HCT116 (cell line): ENCODE results near the gene CACNA1S. TPM values are rescaled to one million over a fixed set of nuclear protein-coding genes. Genes with fewer than 3 reads are reported as not detected.

Experiments
- ATAC-seq: fragments of 200-7000 bp; cut with Tn5 transposase; 2 replicates; pipeline ENCODE4 v1.9.1; 2020; ENCODE audit warnings: mild to moderate bottlenecking, moderate library complexity
- BruUV-seq: library from RNA; stranded (reverse); fragments of 400-500 nt; replicated peaks from 2 replicates; lab custom pipeline; 2021; lab: Mats Ljungman, UMichigan
- CTCF ChIA-PET: fragments of 300-600 bp; sonication (Branson Sonifier 250); formaldehyde crosslinking; loops from one replicate; lab custom pipeline; 2021; ENCODE audit warnings: antibody characterized with exemption; lab: Charles Lee
- POLR2A ChIA-PET: fragments of 300-600, 350-600 bp; sonication (Branson Sonifier 250); formaldehyde crosslinking; loops from one replicate; lab custom pipeline; 2021; ENCODE audit warnings: antibody characterized with exemption; lab: Charles Lee
- RAD21 ChIA-PET, 2 experiments: fragments of 300-600 bp; sonication (Branson Sonifier 250); formaldehyde crosslinking; loops; one replicate each; lab custom pipeline; 2023; ENCODE audit warnings: low total read pairs in 2 of 2; ENCODE audit not compliant: uncharacterized antibody in 2 of 2, unreplicated experiment in 2 of 2, low non-redundant PET in 1 of 2; lab: Charles Lee
- DNase-seq: peaks from one replicate; pipeline ENCODE4 v3.0.0-alpha.2; 2010; ENCODE audit warnings: low read depth, low spot score
- H2AFZ ChIP-seq: fragments of 200-600 bp; shearing (Covaris generic), sonication (generic); 2 replicates; pipeline ENCODE4 v1.6.1; 2017; ENCODE audit warnings: low read depth, mixed run types, mixed read lengths, antibody characterized with exemption, low read length; ENCODE audit not compliant: poor library complexity, severe bottlenecking
- H3K27ac ChIP-seq: 2 replicates; pipeline ENCODE4 v1.5.1; 2012; ENCODE audit warnings: low read depth, low read length
- H3K27me3 ChIP-seq: fragments of 200-600 bp; sonication (generic); 2 replicates; pipeline ENCODE4 v1.6.1; 2016; ENCODE audit warnings: mixed run types, low read length, mixed read lengths; ENCODE audit not compliant: insufficient read depth
- H3K36me3 ChIP-seq, 2 experiments: fragments of 200-500 bp in 1 of 2; fragments of 200-600 bp in 1 of 2; sonication (Bioruptor generic) in 1 of 2; sonication (generic) in 1 of 2; 2 replicates each; pipeline versions ENCODE4 v1.5.1 to v1.6.1; 2014 to 2016; ENCODE audit warnings: low read length in 2 of 2, inconsistent platforms in 1 of 2, mixed read lengths in 1 of 2, mixed run types in 1 of 2; ENCODE audit not compliant: insufficient read depth in 2 of 2, control insufficient read depth in 1 of 2
- H3K4me1 ChIP-seq, 2 experiments: fragments of 200-600 bp in 1 of 2; sonication (generic) in 1 of 2; 2 replicates each; pipeline versions ENCODE4 v1.5.1 to v1.6.1; 2012 to 2017; ENCODE audit warnings: low read length in 2 of 2, inconsistent platforms in 1 of 2, mild to moderate bottlenecking in 1 of 2, mixed read lengths in 1 of 2, mixed run types in 1 of 2, moderate library complexity in 1 of 2; ENCODE audit not compliant: insufficient read depth in 2 of 2, control insufficient read depth in 1 of 2
- H3K4me2 ChIP-seq: fragments of 200-600 bp; sonication (generic); 2 replicates; pipeline ENCODE4 v1.6.1; 2017; ENCODE audit warnings: mixed run types, low read length, mixed read lengths
- H3K4me3 ChIP-seq, 2 experiments: fragments of 200-600 bp in 1 of 2; sonication (generic) in 1 of 2; replicated peaks in 1 of 2; 2 replicates each; pipeline ENCODE4 v1.5.1; 2011 to 2016; ENCODE audit warnings: low read length in 2 of 2, control low read depth in 1 of 2, low read depth in 1 of 2, mild to moderate bottlenecking in 1 of 2, mixed read lengths in 1 of 2, mixed run types in 1 of 2
- H3K79me2 ChIP-seq: fragments of 200-600 bp; sonication (generic); 2 replicates; pipeline ENCODE4 v1.6.1; 2017; ENCODE audit warnings: mild to moderate bottlenecking, mixed run types, low read length, moderate library complexity, mixed read lengths; ENCODE audit not compliant: insufficient read depth
- H3K9ac ChIP-seq: fragments of 200-600 bp; sonication (generic); 2 replicates; pipeline ENCODE4 v1.6.1; 2016; ENCODE audit warnings: low read length, mixed read lengths
- H3K9me2 ChIP-seq: fragments of 200-600 bp; sonication (generic), shearing (Covaris generic); 2 replicates; pipeline ENCODE4 v1.6.1; 2017; ENCODE audit warnings: mixed run types, mild to moderate bottlenecking, moderate library complexity; ENCODE audit not compliant: insufficient read depth
- H3K9me3 ChIP-seq, 2 experiments: fragments of 200-500 bp in 1 of 2; fragments of 200-600 bp in 1 of 2; sonication (Bioruptor generic) in 1 of 2; sonication (generic) in 1 of 2; 2 replicates each; pipeline ENCODE4 v1.6.1; 2014 to 2017; ENCODE audit warnings: low read length in 2 of 2, mixed read lengths in 2 of 2, inconsistent platforms in 1 of 2, low read depth in 1 of 2, mild to moderate bottlenecking in 1 of 2, mixed run types in 1 of 2, moderate library complexity in 1 of 2; ENCODE audit not compliant: control insufficient read depth in 1 of 2, insufficient read depth in 1 of 2
- H4K20me1 ChIP-seq: fragments of 200-600 bp; sonication (generic), shearing (Covaris generic); 2 replicates; pipeline ENCODE4 v1.6.1; 2017; ENCODE audit warnings: mixed run types, mild to moderate bottlenecking, moderate library complexity; ENCODE audit not compliant: insufficient read depth
- ATF3 ChIP-seq: IDR thresholded peaks from 2 replicates; pipeline ENCODE4 v1.6.1; 2012
- CBX3 ChIP-seq: IDR thresholded peaks from 2 replicates; pipeline ENCODE4 v1.6.1; 2012; ENCODE audit warnings: low read depth
- CEBPB ChIP-seq: IDR thresholded peaks from 2 replicates; pipeline ENCODE4 v1.6.1; 2012; ENCODE audit warnings: low read depth
- EGR1 ChIP-seq: IDR thresholded peaks from 2 replicates; pipeline ENCODE4 v1.6.1; 2012; ENCODE audit warnings: low read depth
- ELF1 ChIP-seq: IDR thresholded peaks from 2 replicates; pipeline ENCODE4 v1.6.1; 2012; ENCODE audit warnings: low read depth, borderline replicate concordance
- EZH2phosphoT487 ChIP-seq: fragments of 200-600 bp; IDR thresholded peaks from 2 replicates; pipeline ENCODE4 v1.6.1; 2018; ENCODE audit warnings: antibody characterized with exemption, borderline replicate concordance
- JUND ChIP-seq: IDR thresholded peaks from 2 replicates; pipeline ENCODE4 v1.6.1; 2012
- POLR2A ChIP-seq: IDR thresholded peaks from 2 replicates; pipeline ENCODE4 v1.7.0; 2011; ENCODE audit warnings: borderline replicate concordance; ENCODE audit not compliant: insufficient read depth, insufficient read length; ENCODE audit errors: extremely low read depth
- POLR2AphosphoS5 ChIP-seq: IDR thresholded peaks from 2 replicates; pipeline ENCODE4 v1.6.1; 2011; ENCODE audit warnings: mild to moderate bottlenecking, low read depth, low read length, moderate library complexity
- RAD21 ChIP-seq: IDR thresholded peaks from 2 replicates; pipeline ENCODE4 v1.6.1; 2012; ENCODE audit warnings: low read depth, mild to moderate bottlenecking
- SIN3A ChIP-seq: IDR thresholded peaks from 2 replicates; pipeline ENCODE4 v1.6.1; 2012; ENCODE audit warnings: low read depth
- SP1 ChIP-seq: IDR thresholded peaks from 2 replicates; pipeline ENCODE4 v1.6.1; 2012; ENCODE audit warnings: low read depth
- YY1 ChIP-seq: IDR thresholded peaks from 2 replicates; pipeline ENCODE4 v1.6.1; 2011; ENCODE audit warnings: low read length, low read depth, moderate library complexity, mild to moderate bottlenecking; ENCODE audit not compliant: insufficient replicate concordance; ENCODE audit errors: extremely low read depth
- ZFX ChIP-seq: fragments of 450-650 bp; IDR thresholded peaks from 2 replicates; pipeline ENCODE4 v1.6.1; 2017
- ZNF274 ChIP-seq: fragments of 200-500 bp; sonication (Bioruptor generic); IDR thresholded peaks from 2 replicates; pipeline ENCODE4 v1.6.1; 2014; ENCODE audit warnings: mild to moderate bottlenecking, low read depth, low read length, inconsistent platforms
- intact Hi-C: fragments of 100-400 bp; cut with micrococcal nuclease; formaldehyde crosslinking; loops from 2 replicates; pipeline ENCODE4 v1.10.0; 2022
- total RNA-seq: library from RNA; stranded (reverse); gene quantifications from one replicate; pipeline ENCODE4 v1.2.1, GENCODE V29; 2021; ENCODE audit not compliant: unreplicated experiment
- TF ChIP-seq, protein P1 (sequence below): IDR thresholded peaks from 2 replicates; pipeline ENCODE4 v1.6.1; 2011; ENCODE audit warnings: mild to moderate bottlenecking, low read length, moderate library complexity; ENCODE audit not compliant: insufficient replicate concordance; ENCODE audit errors: extremely low read depth
- TF ChIP-seq, protein P2 (sequence below), 3 experiments: fragments of 200-600 bp in 1 of 3; sonication (generic) in 1 of 3; IDR thresholded peaks in 2 of 3; conservative IDR thresholded peaks in 1 of 3; 2 replicates each; pipeline ENCODE4 v1.5.1; 2012 to 2017; ENCODE audit warnings: low read depth in 2 of 3, low read length in 2 of 3, antibody characterized with exemption in 1 of 3, borderline replicate concordance in 1 of 3, control low read depth in 1 of 3, mild to moderate bottlenecking in 1 of 3, mixed read lengths in 1 of 3, mixed run types in 1 of 3, moderate library complexity in 1 of 3; ENCODE audit not compliant: insufficient read depth in 1 of 3

Gene CACNA1S
- total RNA-seq, 1 experiment from 2014 or later = not detected

DNA sequence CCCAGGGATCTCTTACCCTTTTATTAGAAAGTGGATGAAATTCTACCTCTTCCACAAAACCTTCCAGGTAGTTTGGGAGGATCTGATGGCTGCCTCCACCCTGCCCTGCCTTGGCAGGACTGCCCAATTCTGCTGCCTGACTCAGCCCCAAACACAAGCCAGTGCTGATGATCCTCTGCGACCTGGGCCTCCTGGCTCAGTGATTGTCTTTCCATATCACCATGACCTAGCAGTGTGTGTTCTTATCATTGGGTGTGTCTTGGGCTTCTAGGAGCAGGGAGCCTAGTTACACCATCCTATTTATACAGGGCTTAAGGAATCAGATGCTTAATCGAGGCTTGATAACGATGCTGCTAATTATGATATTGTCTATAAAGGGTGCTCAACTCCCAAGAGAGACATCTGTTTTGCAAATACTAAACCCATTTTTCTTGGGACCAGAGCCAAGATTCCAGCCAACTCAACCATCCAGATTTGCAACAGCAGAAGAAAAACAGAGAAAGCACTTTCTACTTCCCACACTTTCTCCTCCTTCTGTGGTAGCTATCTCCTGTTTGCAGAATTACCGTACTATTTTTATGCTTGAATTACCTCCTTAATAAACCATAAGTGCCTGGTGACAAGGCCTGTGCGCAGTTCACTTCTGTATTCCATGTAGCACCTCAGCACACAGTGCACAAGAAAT is 52.2 kb downstream of the CACNA1S start:
- ChIA-PET RAD21 (no interaction called here), POLR2A (no interaction called here), CTCF (no interaction called here)
- H3K27ac ChIP-seq = no peak overlapping the region
- no peaks in the 10 kb centered on the region for H3K9me2 ChIP-seq
- no peak overlapping the region for H3K9ac ChIP-seq
- DNase-seq (no peak), ATAC-seq (no peak)
- intact Hi-C loops = no loop called here
- no peaks in the 10 kb centered on the region for H4K20me1 ChIP-seq
- no peaks in the 10 kb centered on the region for H3K79me2 ChIP-seq
- TF ChIP-seq ATF3 (no peak), POLR2AphosphoS5 (no peak)
- no peaks in the 10 kb centered on the region for H3K4me1 ChIP-seq
- 0 out of 2 replicates have a peak, but pooled peaks cover 5% of the 10 kb centered on the region for H3K27me3 ChIP-seq
- no peak overlapping the region for H3K4me2 ChIP-seq
- no peaks in the 10 kb centered on the region for H3K36me3 ChIP-seq
- no peak overlapping the region for H2AFZ ChIP-seq
- H3K4me3 ChIP-seq = no peak overlapping the region
- no TSS peak for BruUV-seq
- H3K9me3 ChIP-seq = no peaks in the 10 kb centered on the region

GRCh38 chr1:201059401-201059800 is 52.8 kb downstream of the CACNA1S start:
- H2AFZ ChIP-seq = no peak overlapping the region
- intact Hi-C loops = no loop called here
- ChIA-PET RAD21 (no interaction called here), CTCF (no interaction called here), POLR2A (no interaction called here)
- no peak overlapping the region for H3K4me2 ChIP-seq
- no TSS peak for BruUV-seq
- no peaks in the 10 kb centered on the region for H3K79me2 ChIP-seq
- no peaks in the 10 kb centered on the region for H3K9me3 ChIP-seq
- no peak for DNase-seq
- H3K9me2 ChIP-seq = no peaks in the 10 kb centered on the region
- H4K20me1 ChIP-seq = no peaks in the 10 kb centered on the region
- no peaks in the 10 kb centered on the region for H3K36me3 ChIP-seq
- H3K27me3 ChIP-seq = 0 out of 2 replicates have a peak, but pooled peaks cover 5% of the 10 kb centered on the region
- no peaks in the 10 kb centered on the region for H3K4me1 ChIP-seq
- H3K9ac ChIP-seq = no peak overlapping the region
- ATAC-seq = no peak
- H3K27ac ChIP-seq = no peak overlapping the region
- H3K4me3 ChIP-seq = no peak overlapping the region
- no peak for TF ChIP-seq EZH2phosphoT487
- no peak for TF ChIP-seq EGR1
- no peak for TF ChIP-seq ELF1
- no peak for TF ChIP-seq YY1
- no peak for TF ChIP-seq POLR2A
- TF ChIP-seq RAD21 = no peak
- TF ChIP-seq, protein P1, sequence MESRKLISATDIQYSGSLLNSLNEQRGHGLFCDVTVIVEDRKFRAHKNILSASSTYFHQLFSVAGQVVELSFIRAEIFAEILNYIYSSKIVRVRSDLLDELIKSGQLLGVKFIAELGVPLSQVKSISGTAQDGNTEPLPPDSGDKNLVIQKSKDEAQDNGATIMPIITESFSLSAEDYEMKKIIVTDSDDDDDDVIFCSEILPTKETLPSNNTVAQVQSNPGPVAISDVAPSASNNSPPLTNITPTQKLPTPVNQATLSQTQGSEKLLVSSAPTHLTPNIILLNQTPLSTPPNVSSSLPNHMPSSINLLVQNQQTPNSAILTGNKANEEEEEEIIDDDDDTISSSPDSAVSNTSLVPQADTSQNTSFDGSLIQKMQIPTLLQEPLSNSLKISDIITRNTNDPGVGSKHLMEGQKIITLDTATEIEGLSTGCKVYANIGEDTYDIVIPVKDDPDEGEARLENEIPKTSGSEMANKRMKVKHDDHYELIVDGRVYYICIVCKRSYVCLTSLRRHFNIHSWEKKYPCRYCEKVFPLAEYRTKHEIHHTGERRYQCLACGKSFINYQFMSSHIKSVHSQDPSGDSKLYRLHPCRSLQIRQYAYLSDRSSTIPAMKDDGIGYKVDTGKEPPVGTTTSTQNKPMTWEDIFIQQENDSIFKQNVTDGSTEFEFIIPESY = no peak
- TF ChIP-seq CEBPB = no peak
- no peak for TF ChIP-seq ZFX
- TF ChIP-seq SP1 = no peak
- TF ChIP-seq, protein P2, sequence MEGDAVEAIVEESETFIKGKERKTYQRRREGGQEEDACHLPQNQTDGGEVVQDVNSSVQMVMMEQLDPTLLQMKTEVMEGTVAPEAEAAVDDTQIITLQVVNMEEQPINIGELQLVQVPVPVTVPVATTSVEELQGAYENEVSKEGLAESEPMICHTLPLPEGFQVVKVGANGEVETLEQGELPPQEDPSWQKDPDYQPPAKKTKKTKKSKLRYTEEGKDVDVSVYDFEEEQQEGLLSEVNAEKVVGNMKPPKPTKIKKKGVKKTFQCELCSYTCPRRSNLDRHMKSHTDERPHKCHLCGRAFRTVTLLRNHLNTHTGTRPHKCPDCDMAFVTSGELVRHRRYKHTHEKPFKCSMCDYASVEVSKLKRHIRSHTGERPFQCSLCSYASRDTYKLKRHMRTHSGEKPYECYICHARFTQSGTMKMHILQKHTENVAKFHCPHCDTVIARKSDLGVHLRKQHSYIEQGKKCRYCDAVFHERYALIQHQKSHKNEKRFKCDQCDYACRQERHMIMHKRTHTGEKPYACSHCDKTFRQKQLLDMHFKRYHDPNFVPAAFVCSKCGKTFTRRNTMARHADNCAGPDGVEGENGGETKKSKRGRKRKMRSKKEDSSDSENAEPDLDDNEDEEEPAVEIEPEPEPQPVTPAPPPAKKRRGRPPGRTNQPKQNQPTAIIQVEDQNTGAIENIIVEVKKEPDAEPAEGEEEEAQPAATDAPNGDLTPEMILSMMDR (IDR thresholded peaks at IDR 0.05 in 2 of 3, conservative IDR thresholded peaks at IDR 0.05 in 1 of 3; ENCODE audit: borderline replicate concordance in 1 of 3, insufficient read depth in 1 of 3, low read depth in 2 of 3, low read length in 2 of 3) = no peak
- no peak for TF ChIP-seq JUND
- no peak for TF ChIP-seq SIN3A
- TF ChIP-seq ZNF274 = no peak
- no peak for TF ChIP-seq CBX3
